HG03135 (cell line): Measurements from ENCODE around the gene GPR55.

Source experiments
- ATAC-seq: cut with Tn5 transposase; IDR thresholded peaks from one replicate; pipeline ENCODE4 v1.9.1; 2021; ENCODE audit warnings: mild to moderate bottlenecking, moderate library complexity; ENCODE audit not compliant: unreplicated experiment

GPR55 gene

DNA sequence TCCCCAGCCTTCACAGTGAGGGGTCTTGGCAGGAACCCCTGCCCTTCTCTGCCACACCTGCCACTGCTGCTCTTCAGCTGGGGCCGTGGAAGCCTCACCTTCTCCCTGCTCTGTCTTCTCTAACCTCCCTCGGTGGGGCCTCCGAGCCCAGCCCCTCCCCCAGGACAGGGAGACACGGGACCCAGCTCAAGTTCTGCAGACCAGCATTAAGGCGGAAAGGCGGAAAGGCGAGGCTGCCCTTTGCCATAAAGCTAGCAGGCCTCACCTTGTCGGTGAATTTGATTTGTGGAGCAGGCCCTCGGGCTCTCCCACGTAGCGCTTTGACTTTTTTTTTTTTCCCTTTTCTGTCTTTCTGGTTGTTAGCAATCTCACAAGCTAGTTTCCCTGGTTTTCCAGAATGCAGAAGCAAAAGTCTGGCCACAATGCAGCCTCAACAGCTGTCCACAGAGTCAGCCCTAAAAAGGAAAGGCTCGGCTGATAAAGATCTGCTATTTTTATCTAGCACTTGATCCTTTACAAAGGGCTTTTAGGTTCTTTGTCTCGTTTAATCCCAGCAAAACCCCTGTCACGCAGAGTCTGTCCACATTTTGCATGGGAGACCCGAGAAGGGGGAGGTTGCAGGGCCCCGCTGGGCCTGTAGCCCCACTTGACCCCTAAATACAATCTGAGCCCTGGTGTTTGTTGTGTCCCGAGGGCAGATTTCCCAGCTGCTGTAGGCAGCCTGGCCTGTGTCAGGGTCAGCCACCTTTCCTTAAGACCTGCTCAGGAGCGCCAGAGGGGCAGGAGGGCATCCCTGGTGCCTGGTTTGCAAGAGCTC is 54.3 kb downstream of the GPR55 start:
- no peak for ATAC-seq

DNA sequence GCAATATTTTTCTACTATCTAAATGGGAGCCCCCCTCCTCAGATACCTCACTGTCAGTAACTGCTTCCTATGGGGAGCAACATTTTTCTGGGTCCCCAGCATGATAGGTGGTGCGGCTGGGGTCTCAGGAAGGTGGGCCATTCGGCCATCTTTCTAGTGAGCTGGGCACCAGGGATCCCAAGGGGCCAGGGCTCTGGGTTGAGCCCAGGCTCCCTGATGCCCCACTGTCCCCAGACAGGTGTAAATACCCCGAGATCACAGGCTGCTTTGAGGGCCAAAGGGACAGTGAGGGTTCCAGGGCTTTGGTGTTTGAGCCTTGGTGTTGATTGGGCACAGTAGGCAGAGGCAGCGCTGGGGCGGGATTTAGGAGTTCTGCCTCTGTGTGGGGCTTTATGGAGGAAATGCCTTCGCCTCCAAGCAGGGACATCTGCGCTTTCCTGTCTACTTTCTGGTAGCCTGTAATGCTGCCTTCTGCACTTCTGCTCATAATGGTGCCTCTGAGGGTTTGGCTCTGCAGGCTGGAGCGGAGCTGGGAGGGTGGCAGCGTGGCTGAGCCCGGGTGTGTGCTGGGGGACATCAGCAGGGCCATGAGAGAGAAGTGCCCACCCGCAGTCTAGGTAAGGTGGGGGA is 55.0 kb downstream of the GPR55 start:
- no peak for ATAC-seq

DNA sequence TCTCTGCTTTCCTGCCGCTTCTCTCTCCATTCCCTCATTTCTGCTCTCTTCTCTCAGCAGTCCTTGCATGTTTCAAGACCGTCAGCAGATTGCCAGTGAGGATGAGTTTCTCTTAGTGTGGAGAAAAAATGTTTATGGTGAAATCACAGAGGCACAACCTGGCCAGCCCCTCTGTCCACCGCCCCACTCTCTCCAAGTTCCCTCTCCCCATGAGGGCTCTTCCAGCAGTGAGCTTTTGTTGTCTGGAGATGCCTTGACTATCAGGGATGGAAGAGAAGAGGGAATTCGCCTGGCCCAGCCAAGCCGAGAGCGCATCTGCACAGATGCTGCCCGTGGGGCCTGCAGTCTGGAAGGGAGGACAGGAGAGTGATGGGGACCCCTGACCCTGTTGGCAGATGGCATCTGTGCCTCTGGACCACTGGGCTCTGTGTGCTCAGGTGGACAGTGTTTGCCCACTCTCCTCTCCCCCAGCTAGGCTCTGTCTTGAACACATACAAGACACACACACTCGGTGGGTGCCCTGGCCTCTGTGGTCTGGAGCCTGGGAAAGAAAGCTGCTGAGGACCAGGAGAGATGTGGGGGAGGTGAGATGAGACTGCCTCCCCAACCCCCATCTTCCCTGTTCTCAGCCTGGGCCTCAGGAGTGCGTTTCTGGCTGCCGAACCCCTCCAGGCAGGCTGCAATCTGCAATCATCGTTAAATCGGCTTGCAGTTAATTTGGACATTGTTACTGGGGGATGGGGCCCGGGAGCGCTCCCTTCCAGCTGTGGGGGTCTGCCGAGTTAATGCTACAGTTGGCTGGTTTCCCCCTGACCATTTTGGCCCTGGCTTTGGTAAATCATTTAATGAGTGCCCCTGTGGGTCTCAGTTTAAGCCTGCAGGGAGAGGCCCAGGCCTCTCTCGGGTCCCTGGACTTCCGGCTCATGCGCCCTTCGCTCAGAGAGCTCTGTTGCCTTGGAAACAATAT is 55.8 kb downstream of the GPR55 start:
- ATAC-seq: no peak

DNA sequence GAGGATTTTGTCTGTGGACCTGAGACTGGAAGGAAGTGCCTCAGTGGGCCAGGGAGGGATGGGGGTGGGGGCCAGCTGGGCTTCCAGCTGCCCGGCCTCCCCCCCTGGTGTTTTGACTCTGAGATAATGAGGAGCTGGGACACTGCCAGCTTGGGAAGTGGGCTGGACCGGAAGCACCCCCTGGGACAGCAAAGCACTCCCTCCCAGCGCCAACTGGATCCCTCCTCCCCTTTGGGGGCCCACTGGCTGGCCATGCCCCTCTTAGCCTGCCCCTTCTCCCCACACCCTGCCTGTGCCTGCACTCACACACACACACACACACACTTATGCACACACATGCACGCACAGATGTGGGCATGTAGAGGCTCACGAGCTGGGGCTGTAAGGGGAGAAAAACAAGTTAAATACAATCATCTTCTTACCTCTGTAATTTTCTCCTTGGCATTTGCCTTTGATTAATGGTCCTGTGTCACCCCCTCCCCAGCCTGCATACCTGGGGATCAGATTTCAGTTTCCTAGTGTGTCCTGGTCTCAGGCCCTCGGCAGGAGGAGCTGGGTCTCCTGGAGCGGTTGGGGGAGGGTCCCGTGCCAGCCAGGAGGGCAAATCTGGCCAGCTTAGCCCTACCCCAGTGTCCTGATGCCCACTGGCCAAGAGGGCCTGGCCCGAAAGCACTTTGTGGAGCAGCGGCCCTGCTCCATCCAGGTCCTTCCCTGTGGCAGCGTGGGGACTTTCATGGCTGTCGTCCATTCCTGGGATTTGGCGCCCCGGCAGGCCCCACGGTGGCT is 56.7 kb downstream of the GPR55 start:
- no peak for ATAC-seq

DNA sequence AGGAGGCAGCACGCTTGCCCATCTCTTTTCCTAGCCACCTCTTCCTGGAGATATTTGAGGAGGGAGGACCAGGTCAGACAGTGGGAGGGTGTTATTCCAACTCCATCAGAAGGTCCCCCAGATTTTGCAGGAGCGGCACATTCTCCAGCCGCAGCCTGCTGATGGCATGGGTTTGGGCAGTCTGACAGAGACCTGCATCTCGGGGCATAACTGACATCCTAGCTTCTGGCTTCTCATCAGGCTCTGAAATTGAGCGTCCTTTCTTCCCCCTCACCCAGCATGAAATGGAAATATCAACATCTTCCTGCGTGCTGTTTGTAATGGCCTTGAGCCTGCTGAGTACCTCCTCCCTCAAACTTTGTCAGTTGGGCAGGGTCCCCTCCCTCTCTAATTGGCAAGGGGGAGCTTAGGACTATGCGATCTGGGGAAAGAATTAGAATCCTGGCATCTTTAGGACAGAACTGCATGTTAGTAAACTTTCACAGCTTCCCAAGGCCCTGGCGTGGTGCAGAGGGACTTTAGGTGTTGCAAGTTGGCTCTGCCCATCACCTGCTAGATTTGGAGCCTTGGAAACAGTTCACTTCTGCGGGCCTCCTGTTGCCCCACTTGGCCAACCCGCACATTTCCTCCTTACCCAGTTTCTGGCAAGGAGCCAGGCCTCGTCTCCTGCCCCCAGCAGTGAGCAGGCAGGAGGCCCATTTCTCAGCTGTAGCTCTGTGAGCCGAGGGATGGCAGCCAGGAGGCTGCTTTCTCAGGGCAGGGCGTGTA is 58.1 kb downstream of the GPR55 start:
- no peak for ATAC-seq

DNA sequence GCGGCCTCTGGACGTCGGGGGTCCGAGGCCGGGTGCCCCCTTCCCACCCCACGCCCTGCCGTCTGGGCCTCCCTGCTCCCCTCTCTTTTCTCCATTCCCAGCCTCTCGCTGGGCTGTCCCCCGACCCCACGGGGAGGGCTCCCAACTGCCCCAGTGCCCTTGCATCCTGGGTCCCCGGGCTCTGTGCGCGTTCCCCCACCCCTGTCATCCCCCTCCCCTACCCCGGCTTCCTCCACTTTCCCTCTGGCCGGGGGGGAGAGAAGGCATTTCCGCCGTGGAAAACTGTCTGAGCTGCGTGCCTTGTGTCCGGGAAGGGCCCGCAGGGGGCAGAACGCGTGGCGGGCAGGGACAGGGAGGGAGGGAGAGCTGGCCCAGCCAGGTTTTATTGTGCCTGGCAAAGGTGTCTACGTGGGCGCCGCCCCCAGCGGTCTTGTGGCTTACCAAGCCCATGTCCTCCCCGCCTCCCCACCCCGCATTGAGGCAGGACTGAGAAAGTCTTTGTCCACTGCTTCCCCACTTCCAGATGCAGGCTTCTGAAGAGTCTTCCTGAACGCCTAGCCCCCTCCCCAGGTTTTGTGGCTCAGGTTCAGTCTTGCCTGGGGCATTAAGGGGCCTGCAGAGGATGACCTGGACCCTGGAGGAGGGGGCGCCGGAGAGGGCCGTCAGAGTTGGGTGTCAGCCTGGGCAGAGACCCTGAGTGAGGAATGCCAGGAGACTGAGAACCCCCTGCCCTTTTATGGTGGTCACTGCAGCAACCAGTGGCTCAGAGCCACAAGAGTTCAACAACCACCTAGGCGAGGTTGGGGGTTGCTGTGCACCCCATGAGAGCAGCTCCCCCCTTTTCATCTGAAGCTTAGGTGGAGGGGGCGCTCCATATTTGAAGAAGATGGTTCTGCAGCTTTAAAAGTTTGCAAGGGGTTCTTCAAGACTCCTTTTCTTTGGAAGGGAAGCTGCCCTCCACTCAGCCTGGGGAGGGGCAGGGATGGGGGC is 59.0 kb downstream of the GPR55 start:
- no peak for ATAC-seq

DNA sequence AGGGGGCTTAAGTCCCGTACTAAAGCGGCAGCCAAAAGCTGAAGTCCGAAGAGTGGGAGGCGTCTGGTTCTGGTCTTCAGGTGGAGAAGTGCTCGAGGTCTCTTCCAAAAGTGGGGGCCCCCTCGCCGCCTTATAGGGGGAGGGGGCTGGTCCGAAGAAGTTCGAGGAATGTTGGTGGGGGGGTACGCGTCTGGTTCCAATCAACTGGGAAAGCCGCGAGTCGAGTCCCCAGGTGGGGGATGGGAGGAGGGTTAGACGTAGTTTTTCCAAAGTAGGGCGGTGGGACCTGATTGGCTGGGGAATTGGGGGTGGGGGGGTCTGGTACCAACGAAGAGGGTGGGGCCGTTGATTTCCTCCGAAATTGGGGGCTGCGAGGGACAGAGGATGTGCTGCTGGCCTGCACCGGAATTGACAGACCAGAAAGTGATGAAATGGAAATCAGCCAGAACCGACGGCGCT is 59.7 kb downstream of the GPR55 start:
- ATAC-seq: no peak

DNA sequence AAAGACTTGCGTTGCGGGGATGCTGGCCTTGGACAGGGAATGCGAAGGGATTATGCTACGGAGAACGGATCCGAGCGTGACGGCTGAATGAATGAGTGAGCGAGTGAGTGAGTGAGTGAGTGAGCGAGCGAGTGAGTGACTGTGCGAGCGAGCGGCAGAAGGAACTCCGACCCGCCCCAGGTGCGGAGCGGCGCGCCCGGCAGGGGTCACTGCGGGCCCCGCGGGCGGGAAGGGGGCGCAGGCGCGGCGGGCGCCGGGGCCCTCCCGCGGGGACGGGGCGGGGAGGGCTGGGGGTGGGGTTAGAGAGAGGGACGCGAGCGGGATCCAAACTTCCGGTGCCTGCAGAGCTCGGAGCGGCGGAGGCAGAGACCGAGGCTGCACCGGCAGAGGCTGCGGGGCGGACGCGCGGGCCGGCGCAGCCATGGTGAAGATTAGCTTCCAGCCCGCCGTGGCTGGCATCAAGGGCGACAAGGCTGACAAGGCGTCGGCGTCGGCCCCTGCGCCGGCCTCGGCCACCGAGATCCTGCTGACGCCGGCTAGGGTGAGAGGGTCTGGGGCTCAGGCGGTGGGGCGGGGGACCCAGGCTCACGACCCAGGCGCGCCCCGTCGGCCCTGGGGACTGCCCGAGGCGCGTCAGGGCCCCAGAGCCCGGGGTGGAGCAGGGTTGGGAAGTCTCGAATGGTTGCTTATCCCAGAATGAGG is 60.3 kb downstream of the GPR55 start, which contains the start of gene ITM2C:
Gene ITM2C, plus strand, starts transcription at position 338 of the 702 bp plus-strand sequence. Its CDS starts 84 bp downstream, at position 422.
- peak; percentile 70 for ATAC-seq

DNA sequence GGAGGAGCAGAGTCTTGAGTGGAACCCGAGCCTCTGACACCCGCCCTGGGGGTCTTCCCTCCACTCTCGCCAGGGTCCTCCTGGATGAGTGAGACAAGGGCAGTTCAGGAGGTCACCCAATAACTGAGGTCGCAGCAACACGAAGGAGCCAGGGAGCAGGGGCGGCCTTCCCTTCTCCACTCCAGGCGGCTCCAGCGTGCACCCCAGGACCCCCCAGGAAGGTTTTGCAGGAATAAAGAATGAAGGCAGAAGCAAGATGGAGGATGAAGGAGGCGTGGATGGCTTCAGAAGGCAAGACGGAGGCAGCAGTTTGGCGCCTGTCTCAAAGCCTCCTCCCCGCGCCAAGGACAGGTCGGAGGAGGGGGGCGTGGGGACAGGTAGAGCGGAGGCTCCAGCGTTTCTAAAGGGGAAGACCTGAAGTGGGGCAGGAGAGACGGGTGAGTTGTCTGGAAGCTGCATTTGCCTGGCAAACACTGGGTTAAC is 60.9 kb downstream of the GPR55 start:
- ATAC-seq: no peak

DNA sequence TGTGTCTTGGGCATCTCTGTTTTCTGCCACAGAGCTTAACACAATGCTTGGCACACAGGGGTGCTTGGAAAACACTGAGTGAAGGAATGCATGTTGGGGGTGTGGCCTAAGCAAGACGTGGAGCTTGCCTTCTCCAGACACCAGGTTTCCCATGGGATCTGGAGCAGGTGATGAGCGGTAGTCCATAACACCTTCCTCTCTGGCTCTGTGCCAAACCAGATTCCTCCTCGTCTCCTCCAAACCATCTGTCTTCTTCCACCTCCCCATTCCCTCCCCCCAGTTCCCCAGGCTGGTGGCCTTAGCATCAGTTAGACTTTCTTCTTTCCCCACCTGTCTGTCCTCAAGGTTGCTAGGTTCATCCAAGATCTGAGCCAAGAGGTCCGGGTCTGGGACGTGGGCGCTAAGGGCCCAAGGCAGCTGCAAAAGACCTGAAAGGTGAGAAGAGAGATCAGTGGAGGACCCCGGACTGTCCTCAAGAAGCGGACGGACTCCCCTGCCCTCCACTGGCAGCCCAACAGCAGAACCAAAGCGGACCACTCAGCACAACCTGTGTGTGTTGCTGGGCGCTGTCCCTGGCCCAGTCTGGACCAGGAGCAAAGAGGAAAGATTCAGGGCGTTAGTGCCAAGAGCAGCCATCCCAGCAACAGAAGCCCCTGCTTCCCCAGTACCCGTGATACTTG is 61.5 kb downstream of the GPR55 start:
- no peak for ATAC-seq

DNA sequence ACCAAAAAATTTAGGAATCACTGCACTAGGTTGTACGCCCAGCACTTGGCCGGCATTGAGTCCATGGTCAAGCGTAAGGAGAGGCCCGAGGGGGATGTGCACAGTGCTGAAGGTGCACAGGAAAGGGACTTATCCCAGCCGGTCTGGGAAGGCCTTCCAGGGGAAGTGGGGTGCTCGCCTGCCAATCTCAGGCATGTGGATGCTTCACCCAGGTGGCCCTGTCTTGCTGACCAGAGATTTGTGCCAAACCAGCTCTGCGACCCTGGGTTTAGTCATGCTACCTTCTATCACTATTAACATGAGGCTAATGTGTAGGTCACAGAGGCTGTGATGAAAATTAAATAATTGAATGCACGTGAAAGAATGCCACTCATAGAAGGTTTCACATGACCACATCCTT is 62.0 kb downstream of the GPR55 start:
- no peak for ATAC-seq

DNA sequence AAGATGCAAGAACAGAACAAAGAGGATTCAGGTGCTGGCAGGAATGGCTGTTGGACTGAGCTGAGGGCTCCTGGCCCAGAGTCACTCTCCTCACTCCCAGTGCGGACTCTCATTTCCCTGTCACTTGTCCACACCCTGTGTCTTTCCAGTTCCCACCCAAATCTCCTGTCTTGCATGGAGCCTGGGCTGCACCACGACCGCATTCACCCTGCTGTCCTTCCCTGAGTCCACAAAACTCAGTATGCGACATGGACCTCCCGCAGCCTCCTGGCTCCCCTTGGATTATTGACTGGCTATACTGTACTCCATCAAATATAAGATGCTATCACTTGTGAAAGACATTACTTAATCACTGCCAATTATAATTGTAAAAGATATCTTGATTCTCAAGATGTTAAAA is 62.8 kb downstream of the GPR55 start:
- ATAC-seq: no peak

DNA sequence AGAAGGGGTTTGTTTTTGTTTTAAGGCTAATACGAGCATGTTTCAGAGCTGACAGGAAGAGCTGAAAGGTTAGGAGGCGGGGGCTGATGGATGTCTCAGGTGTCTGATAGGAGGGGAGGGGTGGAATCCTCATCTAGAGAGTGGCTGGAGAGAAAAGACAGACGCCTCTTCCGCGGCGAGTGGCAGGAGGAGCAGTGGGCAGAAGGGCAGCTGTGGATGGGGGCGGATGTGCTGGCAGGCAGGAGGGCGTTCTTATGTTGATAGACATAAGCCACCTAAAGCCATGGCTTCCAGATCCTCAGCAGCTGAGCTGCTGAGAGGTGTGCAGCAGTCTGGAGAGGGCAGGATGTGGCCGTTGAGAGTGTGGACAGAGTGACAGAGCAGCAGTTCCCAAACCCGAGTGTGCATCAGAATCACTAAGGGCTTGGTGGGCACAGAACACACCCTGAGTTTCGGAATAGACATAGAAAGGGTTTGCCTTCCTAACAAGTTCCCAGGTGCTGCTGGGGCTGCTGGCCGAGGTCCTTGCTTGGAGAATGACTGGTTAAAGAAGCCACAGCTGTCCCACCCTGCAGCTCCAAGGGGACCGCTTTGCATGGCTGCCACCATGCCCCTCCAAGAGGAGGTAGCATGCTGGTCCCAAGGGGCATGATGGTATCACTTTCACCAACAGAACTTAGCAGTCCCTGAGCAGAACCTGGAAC is 63.3 kb downstream of the GPR55 start:
- no peak for ATAC-seq
